ENCODE results near the gene NRSN2. TPM values are rescaled to one million over a fixed set of nuclear protein-coding genes. Genes with fewer than 3 reads are reported as not detected.
A peak's percentile ranks its signal among the peaks of the same experiment; 100 is the strongest.

Gene NRSN2
- total RNA-seq, 2 experiments from 2014 or later, result 9.5 to 9.7 TPM

GRCh38 chr20:396619-397431 lies 49.9 kb downstream of the NRSN2 start:
- ChIA-PET CTCF (interaction anchor here (1.2 kb wide), 1 partner anchor 66 kb away, joined by 3 read pairs; no protein-coding TSS in a partner anchor), POLR2A (no interaction called here)
- Mint-ChIP-seq H3K36me3 (peaks cover 31% of the 10 kb centered on the region), H3K4me1 (ENCODE audit: low read depth) (peaks cover 3% of the 10 kb centered on the region), H3K27me3 (no peaks in the 10 kb centered on the region), H3K27ac (no peak overlapping the region), H3K4me3 (no peak overlapping the region), H3K9me3 (no peaks in the 10 kb centered on the region)
- no peak for DNase-seq
- intact Hi-C loops (cut with micrococcal nuclease), result no loop called here

- Mint-ChIP-seq H3K9me3 (no peaks in the 10 kb centered on the region), H3K36me3 (peaks cover 29% of the 10 kb centered on the region), H3K4me3 (no peak overlapping the region), H3K4me1 (ENCODE audit: low read depth) (peaks cover 7% of the 10 kb centered on the region), H3K27ac (no peak overlapping the region), H3K27me3 (no peaks in the 10 kb centered on the region)
- POLR2A ChIA-PET, result interaction anchor here (1.4 kb wide), 1 partner anchor 12 kb away, joined by 5 read pairs; no protein-coding TSS in a partner anchor
- intact Hi-C loops (cut with micrococcal nuclease), result no loop called here
- CTCF ChIA-PET, result interaction anchor here (1.4 kb wide), 1 partner anchor 10 kb away, joined by 6 read pairs; no protein-coding TSS in a partner anchor
- no peak for DNase-seq
These were observed 50.7 kb downstream of the NRSN2 start for GRCh38 chr20:397432-398237.

GRCh38 chr20:399182-399707 lies 52.3 kb downstream of the NRSN2 start:
- POLR2A ChIA-PET, result interaction anchor here (1.4 kb wide), 1 partner anchor 13 kb away, joined by 5 read pairs; no protein-coding TSS in a partner anchor
- H3K4me3 Mint-ChIP-seq, result no peak overlapping the region

GRCh38 chr20:400128-400453 lies 53.2 kb downstream of the NRSN2 start:
- intact Hi-C loops (cut with micrococcal nuclease), result no loop called here
- peaks cover 17% of the 10 kb centered on the region for H3K36me3 Mint-ChIP-seq
- no peak overlapping the region for H3K4me3 Mint-ChIP-seq
- H3K4me1 Mint-ChIP-seq (ENCODE audit: low read depth), result peaks cover 10% of the 10 kb centered on the region
- H3K9me3 Mint-ChIP-seq, result no peaks in the 10 kb centered on the region
- POLR2A ChIA-PET, result interaction anchor here (1.2 kb wide), 1 partner anchor 17 kb away, joined by 4 read pairs; no protein-coding TSS in a partner anchor
- no peak overlapping the region for H3K27ac Mint-ChIP-seq
- no peak for DNase-seq
- CTCF ChIA-PET, result interaction anchor here (0.8 kb wide), 1 partner anchor 70 kb away, joined by 3 read pairs; no protein-coding TSS in a partner anchor
- no peaks in the 10 kb centered on the region for H3K27me3 Mint-ChIP-seq

More at GRCh38 chr20:399182-399707, 52.3 kb downstream of the NRSN2 start:
- no peak for DNase-seq
- Mint-ChIP-seq H3K27me3 (no peaks in the 10 kb centered on the region), H3K4me1 (ENCODE audit: low read depth) (peaks cover 10% of the 10 kb centered on the region), H3K9me3 (no peaks in the 10 kb centered on the region), H3K36me3 (peaks cover 20% of the 10 kb centered on the region), H3K27ac (no peak overlapping the region)
- CTCF ChIA-PET, result interaction anchor here (0.8 to 1.4 kb wide), 3 partner anchors 8 to 69 kb away, joined by 3 to 6 read pairs (median 3); no protein-coding TSS in a partner anchor
- intact Hi-C loops (cut with micrococcal nuclease), result no loop called here

- no peak overlapping the region for H3K4me3 Mint-ChIP-seq
- POLR2A ChIA-PET, result interaction anchor here (1.2 kb wide), 1 partner anchor 18 kb away, joined by 4 read pairs; no protein-coding TSS in a partner anchor
- H3K27ac Mint-ChIP-seq, result no peak overlapping the region
- no peaks in the 10 kb centered on the region for H3K27me3 Mint-ChIP-seq
- H3K9me3 Mint-ChIP-seq, result no peaks in the 10 kb centered on the region
- peaks cover 10% of the 10 kb centered on the region for H3K4me1 Mint-ChIP-seq (ENCODE audit: low read depth)
- peaks cover 12% of the 10 kb centered on the region for H3K36me3 Mint-ChIP-seq
- CTCF ChIA-PET, result no interaction called here
- DNase-seq, result no peak
- intact Hi-C loops (cut with micrococcal nuclease), result no loop called here
These were observed 53.8 kb downstream of the NRSN2 start for GRCh38 chr20:400454-401275.

GRCh38 chr20:401682-402495 lies 55.0 kb downstream of the NRSN2 start:
- CTCF ChIA-PET, result no interaction called here
- peak overlapping the region; percentile 69 for H3K27ac Mint-ChIP-seq
- peaks cover 8% of the 10 kb centered on the region for H3K36me3 Mint-ChIP-seq
- intact Hi-C loops (cut with micrococcal nuclease), result no loop called here
- peaks cover 13% of the 10 kb centered on the region for H3K4me1 Mint-ChIP-seq (ENCODE audit: low read depth)
- POLR2A ChIA-PET, result no interaction called here
- no peaks in the 10 kb centered on the region for H3K9me3 Mint-ChIP-seq
- H3K4me3 Mint-ChIP-seq, result no peak overlapping the region
- DNase-seq, result peak; percentile 29
- no peaks in the 10 kb centered on the region for H3K27me3 Mint-ChIP-seq

GRCh38 chr20:402496-402885 lies 55.6 kb downstream of the NRSN2 start:
- Mint-ChIP-seq H3K4me1 (ENCODE audit: low read depth) (peaks cover 19% of the 10 kb centered on the region), H3K27ac (no peak overlapping the region), H3K9me3 (no peaks in the 10 kb centered on the region), H3K27me3 (no peaks in the 10 kb centered on the region), H3K4me3 (no peak overlapping the region), H3K36me3 (peaks cover 5% of the 10 kb centered on the region)
- ChIA-PET CTCF (no interaction called here), POLR2A (no interaction called here)
- no peak for DNase-seq
- intact Hi-C loops (cut with micrococcal nuclease), result no loop called here

GRCh38 chr20:402898-403581 lies 56.1 kb downstream of the NRSN2 start:
- Mint-ChIP-seq H3K4me1 (ENCODE audit: low read depth) (peaks cover 19% of the 10 kb centered on the region), H3K27ac (peak overlapping the region; percentile 42), H3K27me3 (no peaks in the 10 kb centered on the region), H3K36me3 (no peaks in the 10 kb centered on the region), H3K4me3 (no peak overlapping the region), H3K9me3 (no peaks in the 10 kb centered on the region)
- intact Hi-C loops (cut with micrococcal nuclease), result no loop called here
- ChIA-PET POLR2A (interaction anchor here (0.5 kb wide), 1 partner anchor 31 kb away, joined by 3 read pairs; no protein-coding TSS in a partner anchor), CTCF (no interaction called here)
- no peak for DNase-seq

- ChIA-PET POLR2A (interaction anchor here (0.5 kb wide), 1 partner anchor 31 kb away, joined by 3 read pairs; no protein-coding TSS in a partner anchor), CTCF (no interaction called here)
- H3K4me3 Mint-ChIP-seq, result no peak overlapping the region
- H3K36me3 Mint-ChIP-seq, result no peaks in the 10 kb centered on the region
- no peak for DNase-seq
- H3K27me3 Mint-ChIP-seq, result no peaks in the 10 kb centered on the region
- intact Hi-C loops (cut with micrococcal nuclease), result no loop called here
- H3K9me3 Mint-ChIP-seq, result no peaks in the 10 kb centered on the region
- H3K27ac Mint-ChIP-seq, result no peak overlapping the region
- peaks cover 19% of the 10 kb centered on the region for H3K4me1 Mint-ChIP-seq (ENCODE audit: low read depth)
These were observed 56.7 kb downstream of the NRSN2 start for GRCh38 chr20:403582-403957.

- H3K4me3 Mint-ChIP-seq, result no peak overlapping the region
- CTCF ChIA-PET, result no interaction called here
- POLR2A ChIA-PET, result no interaction called here
These were observed 57.2 kb downstream of the NRSN2 start for GRCh38 chr20:404088-404487.

More at GRCh38 chr20:404088-404487, 57.2 kb downstream of the NRSN2 start:
- intact Hi-C loops (cut with micrococcal nuclease), result no loop called here
- Mint-ChIP-seq H3K9me3 (no peaks in the 10 kb centered on the region), H3K4me1 (ENCODE audit: low read depth) (peaks cover 20% of the 10 kb centered on the region), H3K27me3 (no peaks in the 10 kb centered on the region), H3K27ac (no peak overlapping the region), H3K36me3 (peaks cover 4% of the 10 kb centered on the region)
- no peak for DNase-seq

Measured in activated CD4-positive, alpha-beta memory T cell treated with anti-CD3 and anti-CD28 coated beads for 36 hours (primary cell).